NCI-H1105 treated with DMSO at 0.1 percent for 48 hours (cell line): ENCODE measurements around the gene SLA2.
"Not testable (repeated sequence)": the region's sequence is repeated elsewhere in the genome, so short reads cannot be mapped to it uniquely, and the experiment has no call there.

Source experiments
- DNase-seq: peaks from one replicate; lab custom pipeline; 2025; lab: John Stamatoyannopoulos, UW

SLA2 gene

GRCh38 chr20:36645353-36645752, 643 bp downstream of the SLA2 start:
- DNase-seq = no peak

- no peak for DNase-seq
Measured at GRCh38 chr20:36644706-36645095, 1.3 kb downstream of the SLA2 start.

- no peak for DNase-seq
Measured at GRCh38 chr20:36644032-36644705, 1.8 kb downstream of the SLA2 start.

- no peak for DNase-seq
Measured at GRCh38 chr20:36642136-36642535, 3.9 kb downstream of the SLA2 start.

GRCh38 chr20:36641506-36641843, 4.5 kb downstream of the SLA2 start:
- no peak for DNase-seq

- DNase-seq = not testable (repeated sequence)
Measured at GRCh38 chr20:36638876-36639400, 7.1 kb downstream of the SLA2 start.

- DNase-seq = no peak
Measured at GRCh38 chr20:36634342-36634741, 11.7 kb downstream of the SLA2 start.

- DNase-seq = no peak
Measured at GRCh38 chr20:36633285-36633772, 12.7 kb downstream of the SLA2 start.

GRCh38 chr20:36632487-36633284, 13.3 kb downstream of the SLA2 start:
- DNase-seq = no peak

GRCh38 chr20:36632147-36632486, 13.9 kb downstream of the SLA2 start:
- DNase-seq = no peak

- DNase-seq = no peak
Measured at GRCh38 chr20:36631646-36632045, 14.3 kb downstream of the SLA2 start.

GRCh38 chr20:36629719-36630681, 16.0 kb downstream of the SLA2 start:
- no peak for DNase-seq

GRCh38 chr20:36628076-36628475, 17.9 kb downstream of the SLA2 start:
- DNase-seq = no peak

GRCh38 chr20:36624944-36625324, 21.1 kb downstream of the SLA2 start:
- no peak for DNase-seq

- no peak for DNase-seq
Measured at GRCh38 chr20:36624068-36624943, 21.7 kb downstream of the SLA2 start.

GRCh38 chr20:36623444-36623843, 22.6 kb downstream of the SLA2 start:
- no peak for DNase-seq

- DNase-seq = no peak
Measured at GRCh38 chr20:36620917-36621316, 25.1 kb downstream of the SLA2 start.

GRCh38 chr20:36614781-36615557, 31.0 kb downstream of the SLA2 start:
- no peak for DNase-seq

GRCh38 chr20:36613974-36614373, 32.0 kb downstream of the SLA2 start:
- DNase-seq = no peak

- DNase-seq = no peak
Measured at GRCh38 chr20:36611625-36612024, 34.4 kb downstream of the SLA2 start.

GRCh38 chr20:36608388-36608728, 37.6 kb downstream of the SLA2 start:
- not testable (repeated sequence) for DNase-seq
